ENCODE data around the gene SLC37A4. TPM values are rescaled to one million over a fixed set of nuclear protein-coding genes. Genes with fewer than 3 reads are reported as not detected.
"Not testable (repeated sequence)": the region's sequence is repeated elsewhere in the genome, so short reads cannot be mapped to it uniquely, and the experiment has no call there.

SLC37A4 gene
- total RNA-seq, 1 donor from 2014 or later, result 10.2 TPM

- DNase-seq (ENCODE audit: low spot score), result peak; percentile 97
These were observed 12.4 kb downstream of the SLC37A4 start, which contains the start of the genes RPS25 and TRAPPC4 for GRCh38 chr11:119018074-119018938. TSS of gene RPS25 (minus strand) at chr11:119018343. CDS start at chr11:119018284, 59 bp downstream. TSS of gene TRAPPC4 (plus strand) at chr11:119018766. CDS start at chr11:119018796, 30 bp downstream.

- not testable (repeated sequence) for DNase-seq (ENCODE audit: low spot score)
These were observed 13.3 kb downstream of the SLC37A4 start for GRCh38 chr11:119017377-119017776.

GRCh38 chr11:119016216-119017009 is 14.3 kb downstream of the SLC37A4 start:
- DNase-seq (ENCODE audit: low spot score), result no peak

- no peak for DNase-seq (ENCODE audit: low spot score)
These were observed 15.5 kb downstream of the SLC37A4 start for GRCh38 chr11:119015054-119015611.

GRCh38 chr11:119014209-119014924 is 16.3 kb downstream of the SLC37A4 start:
- DNase-seq (ENCODE audit: low spot score), result no peak

GRCh38 chr11:119012629-119013170 is 18.0 kb downstream of the SLC37A4 start:
- no peak for DNase-seq (ENCODE audit: low spot score)

- no peak for DNase-seq (ENCODE audit: low spot score)
These were observed 19.1 kb downstream of the SLC37A4 start for GRCh38 chr11:119011476-119012053.

- DNase-seq (ENCODE audit: low spot score), result no peak
These were observed 24.0 kb downstream of the SLC37A4 start for GRCh38 chr11:119006656-119007055.

GRCh38 chr11:119000906-119001305 is 29.8 kb downstream of the SLC37A4 start:
- no peak for DNase-seq (ENCODE audit: low spot score)

GRCh38 chr11:118998822-118999221 is 31.9 kb downstream of the SLC37A4 start:
- DNase-seq (ENCODE audit: low spot score), result no peak

GRCh38 chr11:118998388-118998717 is 32.3 kb downstream of the SLC37A4 start:
- no peak for DNase-seq (ENCODE audit: low spot score)

GRCh38 chr11:118997627-118998387 is 32.9 kb downstream of the SLC37A4 start, which contains the start of gene CENATAC:
TSS of gene CENATAC (plus strand) at chr11:118998138. CDS start at chr11:118998198, 60 bp downstream.
- DNase-seq (ENCODE audit: low spot score), result peak; percentile 99

- no peak for DNase-seq (ENCODE audit: low spot score)
These were observed 33.6 kb downstream of the SLC37A4 start for GRCh38 chr11:118996926-118997626.

GRCh38 chr11:118991486-118992038 is 39.1 kb downstream of the SLC37A4 start:
- DNase-seq (ENCODE audit: low spot score), result not testable (repeated sequence)

GRCh38 chr11:118988280-118988679 is 42.4 kb downstream of the SLC37A4 start:
- no peak for DNase-seq (ENCODE audit: low spot score)

- no peak for DNase-seq (ENCODE audit: low spot score)
These were observed 45.9 kb downstream of the SLC37A4 start for GRCh38 chr11:118984825-118985224.

GRCh38 chr11:118984337-118984736 is 46.3 kb downstream of the SLC37A4 start:
- not testable (repeated sequence) for DNase-seq (ENCODE audit: low spot score)

- no peak for DNase-seq (ENCODE audit: low spot score)
These were observed 50.3 kb downstream of the SLC37A4 start for GRCh38 chr11:118980191-118980881.
